K562 (cell line): ENCODE data around the gene CD52. TPM values are rescaled to one million over a fixed set of nuclear protein-coding genes. Genes with fewer than 3 reads are reported as not detected.

Experiments
- BHLHE40 ChIP-seq: IDR thresholded peaks from 2 replicates; pipeline ENCODE4 v1.6.1; 2011; ENCODE audit warnings: low read length, improper control_type of control experiment
- KDM2B ChIP-seq: fragments of 250-450 bp; sonication (Bioruptor Pico); IDR thresholded peaks from 2 replicates; pipeline ENCODE4 v1.8.0; 2021; ENCODE audit warnings: mild to moderate bottlenecking, moderate library complexity
- MNT ChIP-seq, 2 experiments: fragments of 450-650 bp; conservative IDR thresholded peaks; 2 replicates each; pipeline ENCODE4 v1.6.1; 2017; ENCODE audit warnings: mild to moderate bottlenecking in 2 of 2, moderate library complexity in 2 of 2
- MTA1 ChIP-seq: fragments of 450-650 bp; IDR thresholded peaks from 2 replicates; pipeline ENCODE4 v1.6.1; 2017; ENCODE audit warnings: borderline replicate concordance
- MTA2 ChIP-seq: fragments of 450-650 bp; IDR thresholded peaks from 2 replicates; pipeline ENCODE4 v1.6.1; 2016; ENCODE audit warnings: low read depth
- RBM25 ChIP-seq: fragments of 200-400 bp; formaldehyde crosslinking; IDR thresholded peaks from 2 replicates; pipeline ENCODE4 v1.6.1; 2018; ENCODE audit warnings: low read length, low read depth, moderate library complexity; ENCODE audit not compliant: severe bottlenecking
- SAFB ChIP-seq: fragments of 200-400 bp; formaldehyde crosslinking; IDR thresholded peaks from 2 replicates; pipeline ENCODE4 v1.6.1; 2017; ENCODE audit warnings: low read depth, low read length, borderline replicate concordance
- SNAPC5 ChIP-seq: fragments of 250-450 bp; sonication (Bioruptor Pico); IDR thresholded peaks from 2 replicates; pipeline ENCODE4 v1.8.0; 2021; ENCODE audit warnings: moderate library complexity, mild to moderate bottlenecking, inconsistent platforms
- TSHZ1 ChIP-seq: fragments of 250-450 bp; sonication (Bioruptor Pico); IDR thresholded peaks from 2 replicates; pipeline ENCODE4 v1.4.0; 2020; ENCODE audit warnings: mild to moderate bottlenecking, moderate library complexity
- XRCC5 ChIP-seq: fragments of 200-400 bp; formaldehyde crosslinking; IDR thresholded peaks from 2 replicates; pipeline ENCODE4 v1.6.1; 2017; ENCODE audit warnings: low read depth, mild to moderate bottlenecking, low read length
- ZNF395 ChIP-seq: fragments of 200-800 bp; sonication (Bioruptor generic); IDR thresholded peaks from 2 replicates; pipeline ENCODE4 v1.6.1; 2017; ENCODE audit warnings: missing genetic modification characterization, missing compliant biosample characterization
- ZNF589 ChIP-seq: fragments of 200-800 bp; sonication (Bioruptor generic); IDR thresholded peaks from 2 replicates; pipeline ENCODE4 v1.6.1; 2016; ENCODE audit warnings: low read depth, missing genetic modification characterization, missing compliant biosample characterization
- polyA plus RNA-seq, 8 experiments: library from polyadenylated mRNA; depleted of rRNA in 4 of 8; stranded (reverse) in 5 of 8; unstranded in 3 of 8; fragments of >200 nt; fragmentation: Nextera tagmentation in 2 of 8; fragmentation: Illumina TruSeq in 1 of 8; extraction: Ambion mirVana in 2 of 8; extraction: Trizol in 1 of 8; gene quantifications; 2 replicates each; pipeline versions ENCODE4 v1.2.1 to v1.2.3, GENCODE V29; 2011 to 2014; ENCODE audit warnings: inconsistent platforms in 1 of 8, missing spikeins in 1 of 8
- total RNA-seq, 7 experiments: library from RNA; depleted of rRNA in 6 of 7; stranded (reverse); fragments of >200 nt in 6 of 7; fragmentation: Illumina TruSeq in 2 of 7; extraction: Trizol in 2 of 7; gene quantifications; 2 replicates each; pipeline versions ENCODE4 v1.2.1 to v1.2.3, GENCODE V29; 2011 to 2021; ENCODE audit warnings: low replicate concordance in 1 of 7

CD52 gene
- total and polyA plus RNA-seq, 9 of the 15 experiments (the other 6 are each of a cell fraction or from before 2014, with no cell fraction given), result 34.9 to 488 (median 173) TPM

GRCh38 chr1:26321315-26322041 is 3.7 kb downstream of the CD52 start (continued):
- TF ChIP-seq SNAPC5 (no peak), SAFB (no peak), TSHZ1 (CRISPR knock-in tag) (no peak), XRCC5 (peak; percentile 92), RBM25 (no peak), MTA1 (no peak), KDM2B (no peak), BHLHE40 (peak; percentile 29; the same call in 1 of the 2 replicates), ZNF589 (CRISPR knock-in tag) (no peak), MTA2 (no peak), MNT (conservative IDR thresholded peaks at IDR 0.05) (no peak; a peak in 1 of 4 replicates), ZNF395 (CRISPR knock-in tag) (peak; percentile 28; the same call in 1 of the 2 replicates)
